Lung (tissue), 12 donors: ENCODE data around the gene CRTC1. TPM values are rescaled to one million over a fixed set of nuclear protein-coding genes. Genes with fewer than 3 reads are reported as not detected.

Source experiments
- ATAC-seq: fragments of 200-7000 bp; cut with Tn5 transposase; one replicate; pipeline ENCODE4 v1.9.1; 2020; ENCODE audit warnings: moderate number of reproducible peaks; ENCODE audit not compliant: insufficient read depth, low FRiP score
- DNase-seq, 3 donors: peaks; one replicate each; pipeline ENCODE4 v3.0.0-alpha.2; 2013 to 2017
- H3K27ac ChIP-seq, 2 donors: one replicate each; pipeline ENCODE4 v1.5.1; 2013; ENCODE audit warnings: mild to moderate bottlenecking in 2 of 2, moderate library complexity in 2 of 2, control low read depth in 1 of 2, inconsistent platforms in 1 of 2, low read depth in 1 of 2, low read length in 1 of 2
- H3K27me3 ChIP-seq, 3 donors: one replicate each; pipeline ENCODE4 v1.5.1; 2013; ENCODE audit warnings: low read length in 2 of 3; ENCODE audit not compliant: control insufficient read depth in 3 of 3, insufficient read depth in 3 of 3
- H3K36me3 ChIP-seq, 4 donors: one replicate each; pipeline ENCODE4 v1.5.1; 2013; ENCODE audit warnings: low read length in 4 of 4, mild to moderate bottlenecking in 1 of 4, moderate library complexity in 1 of 4; ENCODE audit not compliant: control insufficient read depth in 4 of 4, insufficient read depth in 4 of 4
- H3K4me1 ChIP-seq, 5 donors: one replicate each; pipeline ENCODE4 v1.5.1; 2013; ENCODE audit warnings: low read length in 5 of 5, mild to moderate bottlenecking in 2 of 5, moderate library complexity in 1 of 5; ENCODE audit not compliant: control insufficient read depth in 5 of 5, insufficient read depth in 5 of 5
- H3K4me3 ChIP-seq: one replicate; pipeline ENCODE4 v1.5.1; 2013; ENCODE audit warnings: mild to moderate bottlenecking, control low read depth, moderate library complexity
- H3K9ac ChIP-seq, 2 donors: one replicate each; pipeline ENCODE4 v1.5.1; 2013; ENCODE audit warnings: low read length in 2 of 2, control low read depth in 1 of 2; ENCODE audit not compliant: insufficient read depth in 1 of 2
- H3K9me3 ChIP-seq, 4 donors: one replicate each; pipeline ENCODE4 v1.5.1; 2013; ENCODE audit warnings: low read length in 3 of 4, mild to moderate bottlenecking in 1 of 4, moderate library complexity in 1 of 4; ENCODE audit not compliant: control insufficient read depth in 4 of 4, insufficient read depth in 3 of 4
- WGBS, 2 donors: extraction: QIAGEN DNeasy Blood & Tissue Kit; methylation state at CpG; one replicate each; pipeline ENCODE4 v1.1.7; 2013; 5-methylcytosine and 5-hydroxymethylcytosine counted together
- polyA plus RNA-seq, 2 donors: library from polyadenylated mRNA; stranded (reverse); fragments of 200-250 nt; gene quantifications; one replicate each; pipeline ENCODE4 v1.2.1, GENCODE V29; 2013
- total RNA-seq, 2 donors: library from RNA; depleted of rRNA in 1 of 2; stranded (reverse); fragments of >200 nt in 1 of 2; gene quantifications; one replicate each; pipeline ENCODE4 v1.2.1, GENCODE V29; 2014 to 2021
- TF ChIP-seq, protein P1 (sequence below): IDR thresholded peaks from 2 replicates; pipeline ENCODE4 v1.5.1; 2012; ENCODE audit warnings: mild to moderate bottlenecking; ENCODE audit errors: control extremely low read depth, extremely low read depth
- donor health status: control.
- donor health status: control.
- donor health status: Bipolar disorder and iron deficiency.
- donor health status: healthy.
- donor health status: DM: yes; HTN: yes; CAD: no.

CRTC1 gene
- total and polyA plus RNA-seq, 4 donors = 4.2 to 16.0 (median 7.3) TPM

DNA sequence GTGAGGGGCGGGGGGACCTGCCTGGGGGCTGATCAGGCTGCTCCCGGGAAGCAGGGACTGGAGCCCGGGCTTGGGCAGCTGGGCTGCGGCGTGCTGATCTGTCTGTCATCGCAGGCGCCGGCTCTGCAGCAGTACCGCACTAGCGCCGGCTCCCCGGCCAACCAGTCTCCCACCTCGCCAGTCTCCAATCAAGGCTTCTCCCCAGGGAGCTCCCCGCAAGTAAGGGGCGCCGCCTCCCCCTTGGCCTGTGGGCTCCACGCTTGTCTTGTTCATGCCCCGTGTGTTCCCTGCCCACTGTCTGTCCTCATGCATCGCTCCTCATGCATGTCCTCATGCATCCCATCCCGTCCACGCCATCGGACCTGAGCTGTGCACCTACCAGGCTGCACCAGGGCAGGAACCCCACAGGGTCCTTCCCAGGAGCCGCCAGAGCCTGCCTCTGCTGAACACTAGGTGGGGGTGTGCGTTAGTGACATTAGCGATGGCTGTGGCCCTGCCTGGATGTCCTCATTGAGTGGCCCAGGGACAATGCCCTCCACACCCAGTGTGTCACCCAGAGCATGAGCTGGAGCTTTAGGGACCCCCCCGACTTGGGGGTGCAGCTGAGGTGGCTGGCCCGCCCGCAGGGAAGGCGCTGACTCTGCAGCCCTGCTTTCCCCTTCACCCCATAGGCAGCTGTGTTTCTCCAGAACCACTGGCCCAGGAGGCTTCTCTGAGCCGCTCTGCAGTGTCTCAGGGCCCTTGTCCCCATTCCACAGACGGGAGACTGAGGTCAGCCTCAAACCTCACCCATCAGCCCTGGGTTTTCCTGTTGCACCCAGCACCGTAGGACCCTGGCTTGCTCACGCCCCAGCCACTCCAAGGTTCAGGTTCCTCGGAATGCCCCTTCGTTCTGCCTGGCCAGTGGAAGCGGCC lies 88.1 kb downstream of the CRTC1 start:
- DNase-seq (no peak), ATAC-seq (no peak)
- 94 to 95% methylated on average over 35 to 36 of the region's 36 CpGs for WGBS, 2 donors
- peaks cover 0 to 22% (median 3%) of the 10 kb centered on the region in 5 donors for H3K4me1 ChIP-seq
- H3K27me3 ChIP-seq = no peaks in the 10 kb centered on the region
- H3K36me3 ChIP-seq = peaks cover 0 to 5% (median 2%) of the 10 kb centered on the region in 4 donors
- no peaks in the 10 kb centered on the region for H3K9me3 ChIP-seq
- TF ChIP-seq, protein P1, sequence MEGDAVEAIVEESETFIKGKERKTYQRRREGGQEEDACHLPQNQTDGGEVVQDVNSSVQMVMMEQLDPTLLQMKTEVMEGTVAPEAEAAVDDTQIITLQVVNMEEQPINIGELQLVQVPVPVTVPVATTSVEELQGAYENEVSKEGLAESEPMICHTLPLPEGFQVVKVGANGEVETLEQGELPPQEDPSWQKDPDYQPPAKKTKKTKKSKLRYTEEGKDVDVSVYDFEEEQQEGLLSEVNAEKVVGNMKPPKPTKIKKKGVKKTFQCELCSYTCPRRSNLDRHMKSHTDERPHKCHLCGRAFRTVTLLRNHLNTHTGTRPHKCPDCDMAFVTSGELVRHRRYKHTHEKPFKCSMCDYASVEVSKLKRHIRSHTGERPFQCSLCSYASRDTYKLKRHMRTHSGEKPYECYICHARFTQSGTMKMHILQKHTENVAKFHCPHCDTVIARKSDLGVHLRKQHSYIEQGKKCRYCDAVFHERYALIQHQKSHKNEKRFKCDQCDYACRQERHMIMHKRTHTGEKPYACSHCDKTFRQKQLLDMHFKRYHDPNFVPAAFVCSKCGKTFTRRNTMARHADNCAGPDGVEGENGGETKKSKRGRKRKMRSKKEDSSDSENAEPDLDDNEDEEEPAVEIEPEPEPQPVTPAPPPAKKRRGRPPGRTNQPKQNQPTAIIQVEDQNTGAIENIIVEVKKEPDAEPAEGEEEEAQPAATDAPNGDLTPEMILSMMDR = no peak
- H3K4me3 ChIP-seq = no peak overlapping the region
- H3K27ac ChIP-seq = no peak overlapping the region
- no peak overlapping the region for H3K9ac ChIP-seq

DNA sequence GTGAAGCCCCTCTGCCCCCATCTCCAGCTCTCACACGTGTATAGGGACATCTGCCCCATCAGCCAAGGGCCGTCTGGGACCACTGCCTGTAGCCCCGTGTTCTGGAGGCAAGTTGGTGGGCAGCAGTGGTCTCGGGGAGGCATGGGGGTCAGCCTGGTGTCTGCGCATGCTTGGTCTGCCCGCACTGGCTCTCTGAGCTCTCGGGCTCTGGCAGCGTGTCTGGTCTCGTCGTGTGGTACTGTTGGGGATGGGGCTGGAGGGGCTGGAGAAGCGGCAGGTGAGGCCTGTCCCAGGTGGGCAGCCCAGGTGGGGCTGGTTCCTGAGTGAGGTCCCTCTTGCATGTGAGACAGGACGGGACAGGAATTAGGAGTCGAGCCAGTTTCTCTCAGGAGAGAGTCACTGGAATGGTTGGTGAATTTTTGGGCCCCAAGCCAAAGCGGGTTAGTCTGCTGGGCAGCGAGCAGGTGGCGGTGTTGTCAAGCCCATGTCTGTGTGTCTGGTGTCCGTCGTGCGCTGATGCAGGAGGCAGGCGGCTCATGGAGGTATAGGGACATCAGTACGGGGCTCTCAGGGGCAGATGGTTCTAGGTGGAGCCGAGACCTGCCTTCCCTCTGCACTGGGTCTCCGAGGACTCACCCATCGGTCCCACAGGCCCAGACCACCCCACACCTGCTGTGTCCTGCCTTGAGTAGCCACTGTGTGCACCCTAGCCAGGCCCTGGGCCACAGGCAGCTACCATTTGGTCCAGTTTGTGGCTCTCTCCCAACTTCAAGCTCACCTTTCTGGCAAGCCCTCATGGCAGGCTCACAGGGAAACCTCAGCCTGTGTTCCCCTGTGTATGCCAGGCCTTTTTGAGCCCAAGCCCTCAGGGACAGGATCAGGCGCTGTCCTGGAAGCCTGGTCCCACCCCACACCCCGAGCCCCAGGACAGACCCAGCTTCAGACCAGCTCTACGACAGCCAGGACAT lies 89.4 kb downstream of the CRTC1 start:
- Histone ChIP-seq H3K27me3 (peaks cover 0 to 1% (median 0%) of the 10 kb centered on the region in 3 donors), H3K4me1 (peaks cover 0 to 18% (median 0%) of the 10 kb centered on the region in 5 donors), H3K9me3 (no peaks in the 10 kb centered on the region), H3K36me3 (peaks cover 0 to 5% (median 2%) of the 10 kb centered on the region in 4 donors), H3K27ac (no peak overlapping the region), H3K4me3 (no peak overlapping the region), H3K9ac (no peak overlapping the region)
- WGBS, 2 donors = 88% methylated on average over 27 of the region's 27 CpGs
- TF ChIP-seq, protein P1 = no peak
- no peak for DNase-seq
- ATAC-seq = no peak

DNA sequence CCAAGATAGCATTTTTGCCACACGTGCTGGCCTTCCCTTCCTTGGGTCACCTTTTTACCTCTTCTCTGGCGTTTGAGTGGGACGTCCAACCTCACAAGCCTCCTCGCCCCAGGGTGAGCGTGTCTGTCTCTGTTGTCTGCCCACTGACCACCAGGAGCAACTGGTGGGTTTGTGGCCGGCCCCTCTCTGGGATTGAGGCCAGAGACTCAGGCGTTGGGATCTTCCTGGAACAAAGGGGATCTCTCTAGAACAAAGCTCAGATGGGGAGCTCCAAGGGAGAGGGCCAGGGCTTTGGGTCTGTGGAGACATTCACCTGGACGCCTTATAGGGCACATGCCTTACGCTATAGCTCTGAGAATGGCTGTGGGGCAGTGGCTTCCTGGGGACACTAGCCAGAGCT lies 90.2 kb downstream of the CRTC1 start:
- Histone ChIP-seq H3K36me3 (peaks cover 0 to 5% (median 2%) of the 10 kb centered on the region in 4 donors), H3K9ac (no peak overlapping the region), H3K9me3 (no peaks in the 10 kb centered on the region), H3K27me3 (peaks cover 0 to 6% (median 5%) of the 10 kb centered on the region in 3 donors), H3K4me3 (no peak overlapping the region), H3K27ac (no peak overlapping the region), H3K4me1 (peaks cover 0 to 16% (median 0%) of the 10 kb centered on the region in 5 donors)
- ATAC-seq (no peak), DNase-seq (no peak)
- WGBS, 2 donors = 92 to 93% methylated on average over 9 of the region's 9 CpGs
- TF ChIP-seq, protein P1 = no peak
